Stimulated activated CD8-positive, alpha-beta memory T cell treated with anti-CD3 and anti-CD28 coated beads, Interleukin-12 subunit alpha, Interleukin-12 subunit beta, amount 100 ng/mL, for 4 hours (primary cell): ENCODE results near the gene TNS1.

ENCODE experiments used
- DNase-seq: peaks from one replicate; pipeline ENCODE4 v3.0.0-alpha.2; 2020; ENCODE audit warnings: low read depth

TNS1 gene

DNA sequence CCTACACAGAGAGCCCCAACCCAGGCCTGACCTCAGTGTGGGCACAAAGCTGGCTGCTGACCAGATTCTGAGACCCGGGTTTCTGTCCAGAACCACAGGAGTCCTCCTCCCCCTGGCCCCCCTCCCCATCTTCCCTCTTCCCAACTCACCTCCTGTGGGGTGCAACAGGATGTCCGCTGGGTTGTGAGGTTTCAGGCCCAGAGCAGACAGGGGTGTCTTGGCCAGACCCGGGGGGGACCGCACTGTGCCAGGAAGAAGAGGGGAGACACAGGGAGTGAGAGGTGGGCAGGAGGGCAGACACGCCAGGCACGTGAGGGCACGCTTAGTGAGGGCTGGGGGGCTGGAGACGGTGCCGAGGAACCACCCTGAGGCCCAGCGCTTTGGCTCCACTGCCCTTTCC is 171.5 kb downstream of the TNS1 start:
- no peak for DNase-seq

DNA sequence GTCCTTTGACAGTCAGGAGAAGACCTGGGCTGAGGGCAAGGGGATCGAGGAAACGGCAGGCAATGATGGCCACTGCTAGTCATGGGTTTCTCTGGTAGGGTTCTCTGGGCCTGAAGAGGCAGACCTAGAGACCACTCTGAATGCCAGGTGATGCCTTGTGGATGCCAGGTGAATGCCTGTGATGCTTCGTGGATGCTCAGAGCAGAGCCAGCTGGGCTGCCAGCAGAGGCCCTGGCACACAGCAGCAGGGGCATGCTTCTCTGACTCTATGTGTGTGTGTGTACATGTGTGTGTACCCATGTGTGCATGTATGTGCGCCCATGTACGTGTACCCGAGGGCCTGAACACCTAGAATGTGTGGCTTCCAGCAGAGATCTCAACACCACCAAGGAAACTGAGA is 172.0 kb downstream of the TNS1 start:
- DNase-seq = no peak

DNA sequence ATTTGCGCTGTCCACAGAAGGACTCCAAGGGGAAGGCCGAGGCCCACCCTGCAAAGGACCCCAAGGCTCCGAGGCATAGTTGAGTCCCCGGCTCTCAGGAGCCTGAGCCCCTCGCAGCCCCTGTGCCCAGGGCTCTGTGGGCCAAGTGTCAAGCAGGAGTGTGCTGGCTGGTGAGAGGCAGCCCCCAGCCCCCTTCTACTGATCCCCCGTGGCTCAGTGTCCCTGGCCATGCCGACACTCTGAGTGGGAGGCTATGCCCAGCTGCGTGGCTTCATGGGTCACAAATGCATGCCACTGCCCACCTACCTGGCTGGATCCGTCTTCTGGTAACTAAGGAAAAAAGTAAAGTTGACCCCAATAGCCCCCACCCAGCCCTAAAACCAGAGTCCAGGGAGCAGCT is 172.7 kb downstream of the TNS1 start:
- DNase-seq = no peak

GRCh38 chr2:217829420-217829819 is 173.4 kb downstream of the TNS1 start:
- no peak for DNase-seq

- DNase-seq = no peak
Measured at GRCh38 chr2:217828336-217828735, 174.5 kb downstream of the TNS1 start.

GRCh38 chr2:217827430-217828201 is 175.2 kb downstream of the TNS1 start:
- no peak for DNase-seq

DNA sequence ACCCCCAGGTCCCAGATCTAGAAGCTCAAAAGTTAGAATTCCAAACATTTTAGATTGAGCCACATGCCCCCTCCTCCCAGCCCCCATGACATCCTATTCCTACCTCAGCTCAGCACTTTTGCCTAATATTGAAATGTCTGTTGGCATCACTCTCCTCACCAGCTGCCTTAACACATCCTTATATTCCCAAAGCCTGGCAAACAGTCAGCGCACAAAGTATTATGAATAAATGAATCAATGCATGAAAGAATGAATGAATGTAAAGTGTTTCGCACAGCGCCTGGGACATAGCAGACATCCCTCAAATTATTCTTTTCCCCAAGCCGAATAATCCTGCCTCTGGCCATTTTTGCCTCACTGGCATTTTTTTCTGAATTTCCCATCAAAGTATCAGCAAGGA is 175.8 kb downstream of the TNS1 start:
- DNase-seq = no peak

DNA sequence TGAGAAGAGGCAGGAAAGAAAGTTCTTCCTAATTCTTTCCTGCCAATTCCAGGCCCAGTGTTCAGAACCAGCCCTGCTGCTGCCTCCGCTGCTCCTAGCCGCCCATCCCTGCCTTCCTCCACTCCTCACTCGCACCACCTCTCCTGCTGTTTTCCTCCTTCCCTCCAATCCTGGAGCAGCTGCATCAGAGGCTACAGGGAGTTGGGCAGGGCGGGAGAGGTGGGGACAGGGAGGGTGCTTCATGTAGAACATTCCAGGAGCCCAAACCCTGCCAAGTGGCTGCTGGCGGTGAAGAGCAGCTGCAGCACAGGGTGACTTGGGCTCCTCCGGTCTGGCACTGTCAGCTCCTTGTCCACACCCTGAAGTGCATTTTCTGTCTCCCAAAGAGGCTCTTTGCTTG is 176.3 kb downstream of the TNS1 start:
- no peak for DNase-seq

GRCh38 chr2:217825469-217826235 is 177.1 kb downstream of the TNS1 start:
- no peak for DNase-seq

DNA sequence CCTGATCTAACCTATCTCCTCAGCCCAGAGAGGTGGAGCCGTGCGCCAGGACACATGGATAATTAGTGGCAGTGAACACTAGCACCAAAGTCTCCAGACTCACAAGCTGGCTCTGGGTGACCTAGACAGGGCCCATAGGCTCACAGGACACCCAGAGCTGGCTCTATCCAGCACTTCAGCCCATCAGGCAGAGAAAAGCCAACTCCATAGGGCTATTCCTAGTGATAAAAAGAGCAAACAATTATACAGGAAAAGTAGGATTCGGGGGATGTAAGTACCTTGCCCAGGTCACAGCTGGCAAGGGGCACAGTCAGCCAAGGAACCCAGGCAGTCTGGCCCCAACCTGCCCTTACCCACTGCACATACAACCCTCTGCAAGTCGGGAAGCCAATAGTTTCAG is 178.6 kb downstream of the TNS1 start:
- no peak for DNase-seq

DNA sequence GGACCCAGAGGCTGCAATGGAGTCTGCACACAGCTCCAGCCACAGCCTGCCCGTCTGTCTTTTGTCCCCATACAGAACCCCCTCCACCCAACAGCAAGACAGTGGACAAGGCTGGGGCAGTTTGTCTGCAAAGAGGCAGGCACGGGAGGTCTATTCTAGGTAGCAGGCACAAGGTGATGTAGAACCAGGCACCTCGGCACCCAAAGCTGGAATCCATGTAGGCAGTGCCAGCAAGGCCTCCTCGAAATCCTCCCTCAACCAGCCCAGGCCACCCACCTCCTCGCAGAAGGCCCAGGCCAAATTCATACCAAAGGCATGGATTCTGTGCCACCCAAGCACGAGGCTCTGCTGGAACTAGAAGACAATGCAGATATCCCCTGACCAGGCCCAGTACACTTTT is 179.2 kb downstream of the TNS1 start:
- DNase-seq = no peak

- DNase-seq = no peak
Measured at GRCh38 chr2:217822296-217823252, 180.2 kb downstream of the TNS1 start.

DNA sequence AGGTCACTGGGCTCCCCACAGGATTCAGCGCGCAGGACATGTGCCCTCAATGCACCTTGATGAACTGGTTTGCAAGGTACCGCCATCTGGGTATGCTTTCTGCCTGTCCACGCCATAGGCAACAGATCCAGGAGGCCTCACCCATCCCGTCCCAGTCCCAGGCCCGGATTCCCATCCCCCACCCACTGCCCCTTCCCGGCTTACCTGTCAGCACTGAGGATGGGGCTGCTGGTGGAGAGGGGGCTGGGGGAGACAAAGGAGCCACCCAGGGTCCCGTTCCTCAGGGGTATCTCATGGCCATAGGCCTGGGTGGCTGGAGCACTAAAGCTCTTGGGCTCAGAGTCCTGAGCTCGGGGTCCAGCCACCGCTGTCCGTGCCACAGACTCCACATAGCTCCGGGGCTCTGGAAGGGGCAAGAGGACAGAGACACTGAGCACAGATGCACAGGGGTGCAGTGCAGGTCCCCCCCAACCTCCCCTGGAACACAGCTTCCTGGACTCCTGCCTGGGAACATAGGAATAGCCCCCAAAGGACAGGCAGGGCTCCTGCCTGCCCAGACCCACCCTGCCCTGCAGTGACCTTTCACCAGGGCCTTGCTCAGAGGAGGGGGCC is 181.2 kb downstream of the TNS1 start:
- DNase-seq = no peak

DNA sequence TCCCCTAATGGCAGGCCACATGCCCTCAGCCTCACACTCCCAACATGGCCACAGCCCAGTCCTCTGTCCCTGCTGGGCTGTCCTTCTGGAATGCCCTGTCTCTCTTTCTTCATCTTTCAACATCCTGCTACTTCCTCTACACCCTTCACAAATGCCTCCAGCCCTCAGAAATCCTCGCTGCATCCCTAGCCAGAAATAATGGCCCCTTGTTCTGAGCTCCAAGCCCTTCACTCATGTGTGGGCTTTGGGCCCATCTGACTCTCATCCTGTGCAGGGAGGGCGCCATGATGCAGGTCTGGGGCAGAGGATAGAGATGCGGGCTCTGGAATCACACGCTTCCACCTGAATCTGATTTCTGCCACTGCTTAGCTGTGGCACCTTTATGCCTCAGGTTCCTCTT is 181.9 kb downstream of the TNS1 start:
- DNase-seq = no peak

- DNase-seq = no peak
Measured at GRCh38 chr2:217820091-217820819, 182.5 kb downstream of the TNS1 start.

GRCh38 chr2:217818293-217818850 is 184.4 kb downstream of the TNS1 start:
- DNase-seq = no peak

DNA sequence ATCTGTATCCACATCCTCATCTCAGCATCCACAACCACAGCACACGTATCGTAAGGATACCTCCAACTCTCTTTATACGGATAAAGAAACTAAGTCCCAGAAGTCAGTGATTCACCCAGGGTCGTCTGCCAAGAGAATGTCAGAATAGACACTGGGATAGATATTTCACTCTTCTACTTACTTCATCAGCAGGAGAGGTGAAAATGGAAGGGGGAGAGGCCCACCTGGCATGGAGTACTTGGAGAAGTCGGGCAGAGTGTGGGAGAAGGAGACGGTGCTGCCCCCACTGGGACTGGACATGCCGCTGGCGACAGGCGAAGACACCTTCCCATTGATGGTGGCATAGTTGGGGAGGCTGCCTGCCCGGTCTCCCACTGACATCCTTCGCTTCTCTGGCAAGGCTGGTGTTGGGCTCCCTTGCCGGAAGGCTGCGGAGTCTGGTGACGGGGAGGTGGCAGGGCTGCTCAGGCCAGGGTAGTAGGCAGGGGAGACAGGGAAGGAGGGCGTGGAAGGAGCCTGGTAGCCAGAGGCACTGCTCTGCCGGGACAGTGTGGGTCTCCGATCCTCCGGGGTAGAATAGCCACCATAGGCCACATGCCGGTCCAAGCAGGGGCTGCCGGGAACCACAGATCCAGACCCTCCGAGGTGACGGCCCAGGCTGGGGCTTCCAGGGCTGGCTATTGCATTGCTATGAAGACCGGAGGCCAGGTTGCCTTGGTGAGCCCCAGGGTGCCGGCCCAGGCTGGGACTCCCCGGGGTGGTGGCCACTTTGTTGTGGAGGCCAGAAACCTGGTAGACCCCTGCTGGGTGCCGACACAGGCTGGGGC is 185.1 kb downstream of the TNS1 start:
- no peak for DNase-seq

GRCh38 chr2:217816396-217816869 is 186.4 kb downstream of the TNS1 start:
- no peak for DNase-seq

DNA sequence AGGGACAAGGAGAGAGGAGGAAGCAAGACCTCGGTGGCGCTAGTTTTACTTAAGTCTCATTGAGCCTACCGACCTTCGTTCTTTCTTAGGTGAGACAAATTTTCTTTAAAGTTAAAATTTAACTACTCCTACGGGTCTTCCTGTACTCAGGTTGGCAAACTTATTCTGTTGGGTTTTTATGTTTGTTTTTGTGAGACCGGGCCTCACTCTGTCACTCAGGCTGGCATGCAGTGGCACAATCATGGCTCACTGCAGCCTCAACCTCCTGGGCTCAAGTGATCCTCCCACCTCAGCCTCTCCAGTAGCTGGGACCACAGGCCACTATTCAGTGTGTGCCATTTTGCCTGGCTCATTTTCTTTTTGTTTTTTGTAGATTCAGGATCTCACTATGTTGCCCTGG is 189.0 kb downstream of the TNS1 start:
- DNase-seq = no peak

GRCh38 chr2:217812170-217812569 is 190.6 kb downstream of the TNS1 start:
- DNase-seq = no peak
